Naive thymus-derived CD8-positive, alpha-beta T cell (primary cell): ENCODE data around the gene CD247. TPM values are rescaled to one million over a fixed set of nuclear protein-coding genes. Genes with fewer than 3 reads are reported as not detected.

ENCODE experiments used
- ATAC-seq, 2 donors: fragments of 150-1000 bp; cut with Tn5 transposase in 1 of 2; sonication (Bioruptor Pico), chemical (Tn5 transposase) in 1 of 2; 1 replicate in 1 of 2; 2 replicates in 1 of 2; pipeline ENCODE4 v1.10.0; 2021; ENCODE audit warnings: mild to moderate bottlenecking in 2 of 2, moderate library complexity in 2 of 2
- POLR2A ChIA-PET: fragments of 350-600 bp; sonication (Branson Sonifier 250); formaldehyde crosslinking; loops from one replicate; lab custom pipeline; 2021; ENCODE audit warnings: antibody characterized with exemption; lab: Charles Lee
- DNase-seq, 10 donors: peaks; one replicate each; pipeline versions ENCODE4 v3.0.0 to v3.0.0-alpha.2; 2020 to 2022
- H3K27ac Mint-ChIP-seq, 10 donors: one replicate each; pipeline ENCODE4 v1.8.0; 2020 to 2022; ENCODE audit warnings: mild to moderate bottlenecking in 10 of 10, mixed read lengths in 10 of 10, moderate library complexity in 4 of 10, inconsistent platforms in 1 of 10
- H3K27me3 Mint-ChIP-seq, 5 donors: one replicate each; pipeline ENCODE4 v1.8.0; 2021 to 2022; ENCODE audit warnings: mixed read lengths in 5 of 5
- H3K36me3 Mint-ChIP-seq, 3 donors: one replicate each; pipeline ENCODE4 v1.8.0; 2020 to 2022; ENCODE audit warnings: mixed read lengths in 3 of 3, mild to moderate bottlenecking in 2 of 3, inconsistent platforms in 1 of 3
- H3K4me1 Mint-ChIP-seq, 4 donors: one replicate each; pipeline ENCODE4 v1.8.0; 2021 to 2022; ENCODE audit warnings: mixed read lengths in 4 of 4
- H3K4me3 Mint-ChIP-seq, 10 donors: one replicate each; pipeline ENCODE4 v1.8.0; 2020 to 2022; ENCODE audit warnings: mild to moderate bottlenecking in 10 of 10, mixed read lengths in 10 of 10, moderate library complexity in 6 of 10, inconsistent platforms in 1 of 10
- H3K9me3 Mint-ChIP-seq, 9 donors: one replicate each; pipeline ENCODE4 v1.8.0; 2020 to 2022; ENCODE audit warnings: mixed read lengths in 9 of 9, mild to moderate bottlenecking in 3 of 9, inconsistent platforms in 1 of 9, moderate library complexity in 1 of 9
- polyA plus RNA-seq, 3 donors: library from polyadenylated mRNA; unstranded; fragments of 300-500 nt; fragmentation: Illumina TruSeq; gene quantifications; one replicate each; pipeline ENCODE4 v1.2.3, GENCODE V29; 2021
- total RNA-seq, 8 experiments: library from RNA in 2 of 8; stranded (reverse) in 2 of 8; gene quantifications; one replicate each; pipeline ENCODE4 v1.2.3 and lab custom pipeline; 2021 to 2026

CD247 gene
- total and polyA plus RNA-seq, 5 experiments from 2014 or later, result 244 to 325 (median 308) TPM

DNA sequence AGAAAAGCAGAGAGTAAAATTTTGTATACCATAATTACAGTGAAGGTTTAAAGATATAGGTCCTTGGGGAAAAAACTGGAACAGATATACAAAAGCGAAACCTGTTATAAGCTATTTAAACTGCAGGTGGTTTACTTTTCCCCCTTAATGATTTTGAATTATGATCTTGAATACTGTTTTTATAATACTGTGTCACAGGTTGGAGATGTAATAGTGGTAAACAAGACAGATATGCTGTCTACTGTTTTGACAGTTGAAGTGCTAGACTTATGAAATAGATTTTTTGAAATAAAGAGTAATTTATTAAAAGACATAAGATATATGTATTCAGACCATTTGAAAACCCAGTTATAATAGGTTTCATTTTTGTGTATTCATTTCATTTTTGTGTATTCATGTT lies 129.4 kb downstream of the CD247 start:
- Mint-ChIP-seq H3K27me3 (no peaks in the 10 kb centered on the region), H3K4me1 (peaks cover 0 to 2% (median 0%) of the 10 kb centered on the region in 4 donors), H3K9me3 (no peaks in the 10 kb centered on the region), H3K27ac (no peak overlapping the region), H3K4me3 (no peak overlapping the region), H3K36me3 (peaks cover 0 to 50% (median 12%) of the 10 kb centered on the region in 3 donors)
- POLR2A ChIA-PET, result no interaction called here
- no peak for DNase-seq
- no peak for ATAC-seq

DNA sequence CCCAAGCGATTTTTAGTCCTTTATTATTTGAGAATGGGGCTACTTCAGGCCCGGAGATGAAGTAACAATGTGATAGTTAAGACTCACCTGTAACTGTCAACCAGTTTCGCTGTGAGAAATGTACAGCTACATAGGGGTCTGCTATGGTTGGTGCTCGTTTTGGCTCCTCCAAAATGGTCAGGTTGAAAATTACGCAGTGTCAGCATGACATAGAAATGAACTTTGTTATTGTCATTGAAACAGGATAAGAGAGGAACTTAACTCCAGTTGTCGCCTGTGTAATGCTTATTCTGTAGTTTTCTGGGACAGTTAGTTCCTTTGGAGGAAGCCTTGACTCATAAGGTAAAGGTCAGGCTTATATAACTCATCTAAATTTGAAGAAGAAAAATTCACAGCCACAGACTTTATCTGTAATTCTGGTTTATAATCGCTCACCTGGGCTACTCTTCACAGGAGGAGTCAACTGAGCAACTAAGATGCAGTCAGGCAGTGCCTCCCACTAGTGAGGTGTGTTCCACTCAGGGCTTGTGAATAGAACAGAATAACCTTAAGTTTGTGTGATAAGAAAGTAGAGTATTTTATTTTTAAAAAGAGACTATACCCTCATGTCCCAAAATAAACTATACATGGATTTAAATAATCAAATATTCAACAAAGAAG lies 130.9 kb downstream of the CD247 start:
- POLR2A ChIA-PET, result no interaction called here
- Mint-ChIP-seq H3K27ac (no peak overlapping the region), H3K9me3 (no peaks in the 10 kb centered on the region), H3K4me3 (no peak overlapping the region), H3K27me3 (no peaks in the 10 kb centered on the region), H3K4me1 (peaks cover 0 to 2% (median 0%) of the 10 kb centered on the region in 4 donors), H3K36me3 (peaks cover 0 to 56% (median 12%) of the 10 kb centered on the region in 3 donors)
- no peak for ATAC-seq
- DNase-seq, result no peak

Other genes with a start within 250 kb of the CD247 start
- 10 to 100 TPM; 13.8 to 15.5 TPM for gene CREG1, start 35.2 kb upstream of the CD247 start, total RNA-seq
- gene CREG1, start 35.2 kb upstream of the CD247 start, polyA plus RNA-seq, result 10 to 100 TPM; 14.6 to 26.8 (median 23.3) TPM
- gene RCSD1, start 111.7 kb upstream of the CD247 start, total RNA-seq, result 100 to 1,000 TPM; 149 to 156 TPM
- gene RCSD1, start 111.7 kb upstream of the CD247 start, polyA plus RNA-seq, result 100 to 1,000 TPM; 121 to 132 (median 124) TPM
- gene MPZL1, start 203.5 kb upstream of the CD247 start, total RNA-seq, result 1 to 10 TPM; 6.9 to 8.3 TPM
- 1 to 10 TPM; 7.9 to 8.9 (median 8.2) TPM for gene MPZL1, start 203.5 kb upstream of the CD247 start, polyA plus RNA-seq